GM12878 (cell line): ENCODE measurements around the gene TIAM1. TPM values are rescaled to one million over a fixed set of nuclear protein-coding genes. Genes with fewer than 3 reads are reported as not detected.

Source experiments
- BCL11A ChIP-seq: IDR thresholded peaks from 2 replicates; pipeline ENCODE4 v1.6.1; 2011; ENCODE audit warnings: low read depth, low read length
- BHLHE40 ChIP-seq, 2 experiments: fragments of 450-650 bp in 1 of 2; IDR thresholded peaks; 2 replicates each; pipeline ENCODE4 v1.6.1; 2011 to 2017; ENCODE audit warnings: low read depth in 2 of 2, borderline replicate concordance in 1 of 2, improper control_type of control experiment in 1 of 2, low read length in 1 of 2, mild to moderate bottlenecking in 1 of 2
- CREM ChIP-seq: IDR thresholded peaks from 2 replicates; pipeline ENCODE4 v1.6.1; 2014; ENCODE audit warnings: antibody characterized with exemption, low read depth
- EGR1 ChIP-seq, 2 experiments: IDR thresholded peaks; 1 replicate in 1 of 2; 2 replicates in 1 of 2; pipeline ENCODE4 v1.6.1; 2011 to 2012; ENCODE audit warnings: low read depth in 2 of 2, low read length in 2 of 2, borderline replicate concordance in 1 of 2, mild to moderate bottlenecking in 1 of 2, moderate library complexity in 1 of 2
- IKZF1 ChIP-seq: fragments of 450-650 bp; conservative IDR thresholded peaks from 2 replicates; pipeline ENCODE4 v1.6.1; 2017; ENCODE audit warnings: antibody characterized with exemption, mild to moderate bottlenecking
- IKZF2 ChIP-seq, 2 experiments: fragments of 450-650 bp; IDR thresholded peaks; 2 replicates each; pipeline ENCODE4 v1.6.1; 2017; ENCODE audit warnings: mild to moderate bottlenecking in 2 of 2, moderate library complexity in 2 of 2
- MEF2A ChIP-seq: IDR thresholded peaks from 2 replicates; pipeline ENCODE4 v1.6.1; 2011; ENCODE audit warnings: low read depth, mild to moderate bottlenecking, low read length, moderate library complexity; ENCODE audit not compliant: insufficient read depth
- MTA2 ChIP-seq: fragments of 450-650 bp; IDR thresholded peaks from 2 replicates; pipeline ENCODE4 v1.6.1; 2016; ENCODE audit warnings: low read depth, mild to moderate bottlenecking, moderate library complexity
- MTA3 ChIP-seq: IDR thresholded peaks from 2 replicates; pipeline ENCODE4 v1.6.1; 2012; ENCODE audit warnings: low read length, inconsistent platforms, borderline replicate concordance
- SMAD1 ChIP-seq: fragments of 450-650 bp; IDR thresholded peaks from 2 replicates; pipeline ENCODE4 v1.6.1; 2018; ENCODE audit warnings: mild to moderate bottlenecking, low read depth; ENCODE audit not compliant: partially characterized antibody
- SP1 ChIP-seq: IDR thresholded peaks from one replicate; pipeline ENCODE4 v1.6.1; 2011; ENCODE audit warnings: low read depth, low read length
- SPI1 ChIP-seq: IDR thresholded peaks from 2 replicates; pipeline ENCODE4 v1.6.1; 2011; ENCODE audit warnings: low read depth, mild to moderate bottlenecking, low read length, moderate library complexity, borderline replicate concordance; ENCODE audit not compliant: insufficient read depth
- SUZ12 ChIP-seq: fragments of 200-600 bp; sonication (generic); IDR thresholded peaks from one replicate; pipeline ENCODE4 v1.6.1; 2018; ENCODE audit warnings: antibody characterized with exemption, mild to moderate bottlenecking; ENCODE audit not compliant: unreplicated experiment
- TBL1XR1 ChIP-seq: IDR thresholded peaks from 2 replicates; pipeline ENCODE4 v1.6.1; 2012; ENCODE audit warnings: low read depth, low read length, improper control_type of control experiment
- ZNF274 ChIP-seq: IDR thresholded peaks from one replicate; pipeline ENCODE4 v1.8.0; 2011; ENCODE audit not compliant: insufficient read length, insufficient read depth
- polyA plus RNA-seq, 11 experiments: library from polyadenylated mRNA; depleted of rRNA in 4 of 11; unstranded in 6 of 11; stranded (reverse) in 5 of 11; fragments of >200 nt; fragmentation: Nextera tagmentation in 4 of 11; fragmentation: Illumina TruSeq in 1 of 11; extraction: Ambion mirVana in 4 of 11; extraction: Trizol in 1 of 11; gene quantifications; 1 replicate in 1 of 11; 2 replicates in 10 of 11; pipeline versions ENCODE4 v1.2.1 to v1.2.3, GENCODE V29; 2011 to 2016; ENCODE audit warnings: inconsistent platforms in 2 of 11, missing spikeins in 2 of 11, low read depth in 1 of 11
- total RNA-seq, 4 experiments: library from RNA; depleted of rRNA in 3 of 4; stranded (reverse); fragments of >200 nt in 3 of 4; fragmentation: Illumina TruSeq in 1 of 4; extraction: Trizol in 1 of 4; gene quantifications; 2 replicates each; pipeline versions ENCODE4 v1.2.1 to v1.2.3, GENCODE V29; 2013 to 2021
- TF ChIP-seq, protein P1 (sequence below): fragments of 450-650 bp; IDR thresholded peaks from 2 replicates; pipeline ENCODE4 v1.6.1; 2017; ENCODE audit warnings: mild to moderate bottlenecking
- TF ChIP-seq, protein P2 (sequence below): fragments of 450-650 bp; IDR thresholded peaks from 2 replicates; pipeline ENCODE4 v1.6.1; 2016; ENCODE audit warnings: mild to moderate bottlenecking, moderate library complexity, borderline replicate concordance
- TF ChIP-seq, protein P3 (sequence below): fragments of 450-650 bp; IDR thresholded peaks from 2 replicates; pipeline ENCODE4 v1.6.1; 2017; ENCODE audit warnings: borderline replicate concordance
- TF ChIP-seq, protein P4 (sequence below): fragments of 150-350 bp; IDR thresholded peaks from 2 replicates; pipeline ENCODE4 v1.6.1; 2016; ENCODE audit warnings: low read depth, low read length

Gene TIAM1
- total and polyA plus RNA-seq, 10 of the 15 experiments (the other 5 are each of a cell fraction or from before 2014, with no cell fraction given), result 0.31 to 35.9 (median 0.78) TPM

DNA sequence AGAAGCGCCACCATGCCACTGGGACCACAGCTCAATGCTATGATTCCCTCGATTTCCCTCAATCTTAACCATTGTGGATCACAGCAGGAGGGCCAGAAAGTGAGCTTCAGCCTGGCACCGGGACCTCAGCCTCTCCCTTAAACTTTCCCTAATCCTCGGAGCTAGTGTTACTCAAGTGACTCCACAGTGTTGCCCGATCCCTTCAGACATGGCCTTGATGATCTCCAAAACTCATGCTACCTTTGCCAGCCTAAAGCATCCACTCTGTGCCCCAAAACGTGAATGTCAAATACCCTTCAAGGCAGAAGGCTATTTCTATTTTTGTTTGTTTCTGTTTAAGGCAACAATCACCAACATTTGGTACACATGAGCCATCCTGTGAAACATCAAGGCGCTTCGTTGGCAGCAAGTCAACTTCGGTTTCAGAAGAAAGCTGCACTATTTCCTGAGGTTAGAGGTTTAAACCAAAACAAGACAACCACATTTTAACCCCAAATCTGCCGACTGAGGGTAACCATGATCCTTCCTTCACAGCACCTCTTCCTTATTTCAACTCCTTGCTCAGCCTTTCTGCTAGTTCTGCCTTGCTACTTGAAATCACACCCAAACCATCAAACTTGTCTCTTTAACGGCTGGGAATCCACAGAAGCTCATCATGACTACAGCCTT is 211.4 kb downstream of the TIAM1 start (continued):
- TF ChIP-seq, protein P1, sequence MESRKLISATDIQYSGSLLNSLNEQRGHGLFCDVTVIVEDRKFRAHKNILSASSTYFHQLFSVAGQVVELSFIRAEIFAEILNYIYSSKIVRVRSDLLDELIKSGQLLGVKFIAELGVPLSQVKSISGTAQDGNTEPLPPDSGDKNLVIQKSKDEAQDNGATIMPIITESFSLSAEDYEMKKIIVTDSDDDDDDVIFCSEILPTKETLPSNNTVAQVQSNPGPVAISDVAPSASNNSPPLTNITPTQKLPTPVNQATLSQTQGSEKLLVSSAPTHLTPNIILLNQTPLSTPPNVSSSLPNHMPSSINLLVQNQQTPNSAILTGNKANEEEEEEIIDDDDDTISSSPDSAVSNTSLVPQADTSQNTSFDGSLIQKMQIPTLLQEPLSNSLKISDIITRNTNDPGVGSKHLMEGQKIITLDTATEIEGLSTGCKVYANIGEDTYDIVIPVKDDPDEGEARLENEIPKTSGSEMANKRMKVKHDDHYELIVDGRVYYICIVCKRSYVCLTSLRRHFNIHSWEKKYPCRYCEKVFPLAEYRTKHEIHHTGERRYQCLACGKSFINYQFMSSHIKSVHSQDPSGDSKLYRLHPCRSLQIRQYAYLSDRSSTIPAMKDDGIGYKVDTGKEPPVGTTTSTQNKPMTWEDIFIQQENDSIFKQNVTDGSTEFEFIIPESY, result no peak
- TF ChIP-seq IKZF1 (peak; percentile 39; the same call in 1 of the 2 replicates), SPI1 (peak; percentile 48; the same call in 1 of the 2 replicates), CREM (no peak), BCL11A (0 out of 2 replicates have a peak, but pooled peaks have one; percentile 6), IKZF2 (IDR thresholded peaks at IDR 0.05) (peak; percentile 76 to 83), MTA3 (no peak), MTA2 (peak; percentile 64), SUZ12 (no peak), TBL1XR1 (0 out of 2 replicates have a peak, but pooled peaks have one; percentile 11), SP1 (peak; percentile 18), BHLHE40 (IDR thresholded peaks at IDR 0.05; ENCODE audit: borderline replicate concordance in 1 of 2, low read depth in 2 of 2, low read length in 1 of 2) (peak in 1 of 2 experiments; percentile 49; a peak in 1 of 4 replicates), MEF2A (peak; percentile 55; the same call in 1 of the 2 replicates), SMAD1 (peak; percentile 49), ZNF274 (no peak), EGR1 (IDR thresholded peaks at IDR 0.05; ENCODE audit: borderline replicate concordance in 1 of 2, low read depth in 2 of 2, low read length in 2 of 2) (no peak)
- TF ChIP-seq, protein P2, sequence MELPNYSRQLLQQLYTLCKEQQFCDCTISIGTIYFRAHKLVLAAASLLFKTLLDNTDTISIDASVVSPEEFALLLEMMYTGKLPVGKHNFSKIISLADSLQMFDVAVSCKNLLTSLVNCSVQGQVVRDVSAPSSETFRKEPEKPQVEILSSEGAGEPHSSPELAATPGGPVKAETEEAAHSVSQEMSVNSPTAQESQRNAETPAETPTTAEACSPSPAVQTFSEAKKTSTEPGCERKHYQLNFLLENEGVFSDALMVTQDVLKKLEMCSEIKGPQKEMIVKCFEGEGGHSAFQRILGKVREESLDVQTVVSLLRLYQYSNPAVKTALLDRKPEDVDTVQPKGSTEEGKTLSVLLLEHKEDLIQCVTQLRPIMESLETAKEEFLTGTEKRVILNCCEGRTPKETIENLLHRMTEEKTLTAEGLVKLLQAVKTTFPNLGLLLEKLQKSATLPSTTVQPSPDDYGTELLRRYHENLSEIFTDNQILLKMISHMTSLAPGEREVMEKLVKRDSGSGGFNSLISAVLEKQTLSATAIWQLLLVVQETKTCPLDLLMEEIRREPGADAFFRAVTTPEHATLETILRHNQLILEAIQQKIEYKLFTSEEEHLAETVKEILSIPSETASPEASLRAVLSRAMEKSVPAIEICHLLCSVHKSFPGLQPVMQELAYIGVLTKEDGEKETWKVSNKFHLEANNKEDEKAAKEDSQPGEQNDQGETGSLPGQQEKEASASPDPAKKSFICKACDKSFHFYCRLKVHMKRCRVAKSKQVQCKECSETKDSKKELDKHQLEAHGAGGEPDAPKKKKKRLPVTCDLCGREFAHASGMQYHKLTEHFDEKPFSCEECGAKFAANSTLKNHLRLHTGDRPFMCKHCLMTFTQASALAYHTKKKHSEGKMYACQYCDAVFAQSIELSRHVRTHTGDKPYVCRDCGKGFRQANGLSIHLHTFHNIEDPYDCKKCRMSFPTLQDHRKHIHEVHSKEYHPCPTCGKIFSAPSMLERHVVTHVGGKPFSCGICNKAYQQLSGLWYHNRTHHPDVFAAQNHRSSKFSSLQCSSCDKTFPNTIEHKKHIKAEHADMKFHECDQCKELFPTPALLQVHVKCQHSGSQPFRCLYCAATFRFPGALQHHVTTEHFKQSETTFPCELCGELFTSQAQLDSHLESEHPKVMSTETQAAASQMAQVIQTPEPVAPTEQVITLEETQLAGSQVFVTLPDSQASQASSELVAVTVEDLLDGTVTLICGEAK, result no peak
- TF ChIP-seq, protein P3, sequence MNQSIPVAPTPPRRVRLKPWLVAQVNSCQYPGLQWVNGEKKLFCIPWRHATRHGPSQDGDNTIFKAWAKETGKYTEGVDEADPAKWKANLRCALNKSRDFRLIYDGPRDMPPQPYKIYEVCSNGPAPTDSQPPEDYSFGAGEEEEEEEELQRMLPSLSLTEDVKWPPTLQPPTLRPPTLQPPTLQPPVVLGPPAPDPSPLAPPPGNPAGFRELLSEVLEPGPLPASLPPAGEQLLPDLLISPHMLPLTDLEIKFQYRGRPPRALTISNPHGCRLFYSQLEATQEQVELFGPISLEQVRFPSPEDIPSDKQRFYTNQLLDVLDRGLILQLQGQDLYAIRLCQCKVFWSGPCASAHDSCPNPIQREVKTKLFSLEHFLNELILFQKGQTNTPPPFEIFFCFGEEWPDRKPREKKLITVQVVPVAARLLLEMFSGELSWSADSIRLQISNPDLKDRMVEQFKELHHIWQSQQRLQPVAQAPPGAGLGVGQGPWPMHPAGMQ, result no peak
- TF ChIP-seq, protein P4, sequence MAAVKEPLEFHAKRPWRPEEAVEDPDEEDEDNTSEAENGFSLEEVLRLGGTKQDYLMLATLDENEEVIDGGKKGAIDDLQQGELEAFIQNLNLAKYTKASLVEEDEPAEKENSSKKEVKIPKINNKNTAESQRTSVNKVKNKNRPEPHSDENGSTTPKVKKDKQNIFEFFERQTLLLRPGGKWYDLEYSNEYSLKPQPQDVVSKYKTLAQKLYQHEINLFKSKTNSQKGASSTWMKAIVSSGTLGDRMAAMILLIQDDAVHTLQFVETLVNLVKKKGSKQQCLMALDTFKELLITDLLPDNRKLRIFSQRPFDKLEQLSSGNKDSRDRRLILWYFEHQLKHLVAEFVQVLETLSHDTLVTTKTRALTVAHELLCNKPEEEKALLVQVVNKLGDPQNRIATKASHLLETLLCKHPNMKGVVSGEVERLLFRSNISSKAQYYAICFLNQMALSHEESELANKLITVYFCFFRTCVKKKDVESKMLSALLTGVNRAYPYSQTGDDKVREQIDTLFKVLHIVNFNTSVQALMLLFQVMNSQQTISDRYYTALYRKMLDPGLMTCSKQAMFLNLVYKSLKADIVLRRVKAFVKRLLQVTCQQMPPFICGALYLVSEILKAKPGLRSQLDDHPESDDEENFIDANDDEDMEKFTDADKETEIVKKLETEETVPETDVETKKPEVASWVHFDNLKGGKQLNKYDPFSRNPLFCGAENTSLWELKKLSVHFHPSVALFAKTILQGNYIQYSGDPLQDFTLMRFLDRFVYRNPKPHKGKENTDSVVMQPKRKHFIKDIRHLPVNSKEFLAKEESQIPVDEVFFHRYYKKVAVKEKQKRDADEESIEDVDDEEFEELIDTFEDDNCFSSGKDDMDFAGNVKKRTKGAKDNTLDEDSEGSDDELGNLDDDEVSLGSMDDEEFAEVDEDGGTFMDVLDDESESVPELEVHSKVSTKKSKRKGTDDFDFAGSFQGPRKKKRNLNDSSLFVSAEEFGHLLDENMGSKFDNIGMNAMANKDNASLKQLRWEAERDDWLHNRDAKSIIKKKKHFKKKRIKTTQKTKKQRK, result no peak
